PC-3 (cell line): ENCODE data around the gene ILKAP. TPM values are rescaled to one million over a fixed set of nuclear protein-coding genes. Genes with fewer than 3 reads are reported as not detected.

Experiments used
- ATAC-seq: fragments of 200-7000 bp; cut with Tn5 transposase; 2 replicates; pipeline ENCODE4 v1.9.1; 2020; ENCODE audit warnings: mild to moderate bottlenecking, moderate library complexity
- BruUV-seq: library from RNA; stranded (reverse); fragments of 400-500 nt; replicated peaks from 2 replicates; lab custom pipeline; 2021; lab: Mats Ljungman, UMichigan
- CTCF ChIA-PET: fragments of 300-600 bp; sonication (Branson Sonifier 250); formaldehyde crosslinking; loops from one replicate; lab custom pipeline; 2022; ENCODE audit warnings: antibody characterized with exemption; lab: Charles Lee
- POLR2A ChIA-PET: fragments of 300-600 bp; sonication (Branson Sonifier 250); formaldehyde crosslinking; loops from one replicate; lab custom pipeline; 2022; ENCODE audit warnings: antibody characterized with exemption; ENCODE audit not compliant: unreplicated experiment; lab: Charles Lee
- DNase-seq: peaks from one replicate; pipeline ENCODE4 v3.0.0-alpha.2; 2015
- H2AFZ ChIP-seq: fragments of 300-600 bp; sonication (generic); 2 replicates; pipeline ENCODE4 v1.6.0; 2016; ENCODE audit warnings: antibody characterized with exemption, low read length
- H3F3A ChIP-seq: fragments of 300-600 bp; sonication (generic); one replicate; pipeline ENCODE4 v1.6.0; 2017; ENCODE audit warnings: antibody characterized with exemption, low read length, control low read depth, mild to moderate bottlenecking; ENCODE audit not compliant: unreplicated experiment
- H3K27ac ChIP-seq: fragments of 300-600 bp; sonication (generic); 2 replicates; pipeline ENCODE4 v1.5.1; 2016; ENCODE audit warnings: mild to moderate bottlenecking, low read length
- H3K27me3 ChIP-seq: fragments of 300-600 bp; sonication (generic); 2 replicates; pipeline ENCODE4 v1.6.1; 2016; ENCODE audit warnings: low read length, mixed read lengths
- H3K36me3 ChIP-seq: fragments of 300-600 bp; sonication (generic); 2 replicates; pipeline ENCODE4 v1.6.1; 2016; ENCODE audit warnings: low read depth, mixed run types, low read length, mixed read lengths
- H3K4me1 ChIP-seq: fragments of 300-600 bp; sonication (generic); 2 replicates; pipeline ENCODE4 v1.5.1; 2016; ENCODE audit warnings: low read length; ENCODE audit not compliant: insufficient read depth
- H3K4me2 ChIP-seq: fragments of 300-600 bp; sonication (generic); 2 replicates; pipeline ENCODE4 v1.6.0; 2016; ENCODE audit warnings: low read length
- H3K4me3 ChIP-seq: fragments of 300-600 bp; sonication (generic); 2 replicates; pipeline ENCODE4 v1.5.1; 2016; ENCODE audit warnings: mild to moderate bottlenecking, low read length, mixed read lengths
- H3K79me2 ChIP-seq: fragments of 300-600 bp; sonication (generic); 2 replicates; pipeline ENCODE4 v1.6.1; 2017; ENCODE audit warnings: low read length, mixed read lengths
- H3K9ac ChIP-seq: fragments of 300-600 bp; sonication (generic); 2 replicates; pipeline ENCODE4 v1.6.0; 2016; ENCODE audit warnings: mild to moderate bottlenecking, low read length
- H3K9me2 ChIP-seq: fragments of 300-600 bp; sonication (generic); replicated peaks from 2 replicates; pipeline ENCODE4 v1.6.1; 2016; ENCODE audit warnings: mixed run types, low read length, mixed read lengths
- H3K9me3 ChIP-seq: fragments of 300-600 bp; sonication (generic); 2 replicates; pipeline ENCODE4 v1.6.1; 2016; ENCODE audit warnings: low read length, mixed read lengths
- H4K20me1 ChIP-seq: fragments of 300-600 bp; sonication (generic); 2 replicates; pipeline ENCODE4 v1.6.1; 2016; ENCODE audit warnings: low read length, mixed read lengths
- EZH2 ChIP-seq: fragments of 300-600 bp; sonication (generic); IDR thresholded peaks from one replicate; pipeline ENCODE4 v1.6.1; 2017; ENCODE audit warnings: antibody characterized with exemption, mild to moderate bottlenecking, low read length; ENCODE audit not compliant: unreplicated experiment
- EZH2phosphoT487 ChIP-seq: fragments of 300-600 bp; sonication (generic); IDR thresholded peaks from 2 replicates; pipeline ENCODE4 v1.6.1; 2018; ENCODE audit warnings: mild to moderate bottlenecking, antibody characterized with exemption, low read length, borderline replicate concordance
- intact Hi-C: fragments of 100-400 bp; cut with micrococcal nuclease; formaldehyde crosslinking; loops from 2 replicates; pipeline ENCODE4 v1.9.0; 2023
- total RNA-seq: library from RNA; depleted of rRNA; stranded (reverse); fragments of >200 nt; gene quantifications from 2 replicates; pipeline ENCODE4 v1.2.3, GENCODE V29; 2014
- TF ChIP-seq, protein P1 (sequence below): fragments of 300-600 bp; sonication (generic); conservative IDR thresholded peaks from 2 replicates; pipeline ENCODE4 v1.5.1; 2017; ENCODE audit warnings: antibody characterized with exemption, low read depth, mild to moderate bottlenecking, low read length

ILKAP gene
- total RNA-seq, 1 experiment from 2014 or later, result 30.7 TPM

DNA sequence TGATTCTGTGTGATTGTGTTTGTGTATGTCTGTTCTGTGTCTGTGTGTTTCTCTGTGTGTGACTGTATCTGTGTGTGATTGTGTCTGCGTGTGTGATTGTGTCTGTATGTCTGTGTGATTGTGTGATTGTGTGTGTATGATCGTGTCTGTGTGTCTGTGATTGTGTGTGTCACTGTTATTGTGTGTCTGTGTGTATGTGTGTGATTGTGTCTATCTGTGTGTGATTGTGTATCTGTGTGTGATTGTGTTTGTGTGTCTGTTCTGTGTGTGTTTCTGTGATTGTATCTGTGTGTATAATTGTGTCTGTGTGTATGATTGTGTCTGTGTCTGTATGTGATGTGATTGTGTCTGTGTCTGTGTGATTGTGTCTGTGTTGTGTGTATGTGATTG, 76.7 kb downstream of the ILKAP start:
- POLR2A ChIA-PET, result no interaction called here
- no peaks in the 10 kb centered on the region for H3K9me2 ChIP-seq
- TF ChIP-seq, protein P1, sequence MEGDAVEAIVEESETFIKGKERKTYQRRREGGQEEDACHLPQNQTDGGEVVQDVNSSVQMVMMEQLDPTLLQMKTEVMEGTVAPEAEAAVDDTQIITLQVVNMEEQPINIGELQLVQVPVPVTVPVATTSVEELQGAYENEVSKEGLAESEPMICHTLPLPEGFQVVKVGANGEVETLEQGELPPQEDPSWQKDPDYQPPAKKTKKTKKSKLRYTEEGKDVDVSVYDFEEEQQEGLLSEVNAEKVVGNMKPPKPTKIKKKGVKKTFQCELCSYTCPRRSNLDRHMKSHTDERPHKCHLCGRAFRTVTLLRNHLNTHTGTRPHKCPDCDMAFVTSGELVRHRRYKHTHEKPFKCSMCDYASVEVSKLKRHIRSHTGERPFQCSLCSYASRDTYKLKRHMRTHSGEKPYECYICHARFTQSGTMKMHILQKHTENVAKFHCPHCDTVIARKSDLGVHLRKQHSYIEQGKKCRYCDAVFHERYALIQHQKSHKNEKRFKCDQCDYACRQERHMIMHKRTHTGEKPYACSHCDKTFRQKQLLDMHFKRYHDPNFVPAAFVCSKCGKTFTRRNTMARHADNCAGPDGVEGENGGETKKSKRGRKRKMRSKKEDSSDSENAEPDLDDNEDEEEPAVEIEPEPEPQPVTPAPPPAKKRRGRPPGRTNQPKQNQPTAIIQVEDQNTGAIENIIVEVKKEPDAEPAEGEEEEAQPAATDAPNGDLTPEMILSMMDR, result no peak
- no peak for TF ChIP-seq EZH2phosphoT487
- no peak for TF ChIP-seq EZH2
- H3F3A ChIP-seq, result no peaks in the 10 kb centered on the region
- no peaks in the 10 kb centered on the region for H4K20me1 ChIP-seq
- intact Hi-C loops, result no loop called here
- H3K27ac ChIP-seq, result no peak overlapping the region
- no peaks in the 10 kb centered on the region for H3K36me3 ChIP-seq
- H3K4me2 ChIP-seq, result no peak overlapping the region
- H3K4me3 ChIP-seq, result no peak overlapping the region
- H3K9ac ChIP-seq, result no peak overlapping the region
- DNase-seq, result no peak
- H2AFZ ChIP-seq, result no peak overlapping the region
- no peak for ATAC-seq
- H3K79me2 ChIP-seq, result no peaks in the 10 kb centered on the region
- no peaks in the 10 kb centered on the region for H3K9me3 ChIP-seq
- no peaks in the 10 kb centered on the region for H3K4me1 ChIP-seq
- H3K27me3 ChIP-seq, result no peaks in the 10 kb centered on the region
- no TSS peak for BruUV-seq
- CTCF ChIA-PET, result no interaction called here

DNA sequence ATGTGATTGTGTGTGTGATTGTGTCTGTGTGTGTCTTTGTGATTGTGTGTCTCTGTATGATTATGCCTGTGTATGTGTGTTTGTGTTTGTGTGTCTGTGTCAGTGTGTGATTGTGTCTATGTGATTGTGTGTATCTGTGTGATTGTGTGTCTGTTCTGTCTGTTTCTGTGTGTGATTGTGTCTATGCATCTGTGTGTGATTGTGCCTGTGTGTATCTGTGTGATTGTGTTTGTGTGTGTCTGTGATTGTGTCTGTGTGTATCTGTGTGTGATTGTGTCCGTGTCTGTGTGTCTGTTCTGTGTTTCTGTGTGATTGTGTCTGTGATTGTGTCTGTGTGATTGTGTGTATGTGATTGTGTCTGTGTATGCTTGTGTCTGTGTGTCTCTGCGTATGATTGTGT, 77.2 kb downstream of the ILKAP start:
- BruUV-seq, result no TSS peak
- H2AFZ ChIP-seq, result no peak overlapping the region
- no peaks in the 10 kb centered on the region for H3K4me1 ChIP-seq
- H3K9me2 ChIP-seq, result no peaks in the 10 kb centered on the region
- intact Hi-C loops, result no loop called here
- no peaks in the 10 kb centered on the region for H3F3A ChIP-seq
- TF ChIP-seq EZH2phosphoT487 (no peak), EZH2 (no peak)
- TF ChIP-seq, protein P1, result no peak
- no peak for ATAC-seq
- no peaks in the 10 kb centered on the region for H3K36me3 ChIP-seq
- H3K27ac ChIP-seq, result no peak overlapping the region
- ChIA-PET CTCF (no interaction called here), POLR2A (no interaction called here)
- H3K79me2 ChIP-seq, result no peaks in the 10 kb centered on the region
- H3K27me3 ChIP-seq, result no peaks in the 10 kb centered on the region
- no peaks in the 10 kb centered on the region for H3K9me3 ChIP-seq
- H3K9ac ChIP-seq, result no peak overlapping the region
- no peak overlapping the region for H3K4me2 ChIP-seq
- DNase-seq, result no peak
- no peaks in the 10 kb centered on the region for H4K20me1 ChIP-seq
- no peak overlapping the region for H3K4me3 ChIP-seq

DNA sequence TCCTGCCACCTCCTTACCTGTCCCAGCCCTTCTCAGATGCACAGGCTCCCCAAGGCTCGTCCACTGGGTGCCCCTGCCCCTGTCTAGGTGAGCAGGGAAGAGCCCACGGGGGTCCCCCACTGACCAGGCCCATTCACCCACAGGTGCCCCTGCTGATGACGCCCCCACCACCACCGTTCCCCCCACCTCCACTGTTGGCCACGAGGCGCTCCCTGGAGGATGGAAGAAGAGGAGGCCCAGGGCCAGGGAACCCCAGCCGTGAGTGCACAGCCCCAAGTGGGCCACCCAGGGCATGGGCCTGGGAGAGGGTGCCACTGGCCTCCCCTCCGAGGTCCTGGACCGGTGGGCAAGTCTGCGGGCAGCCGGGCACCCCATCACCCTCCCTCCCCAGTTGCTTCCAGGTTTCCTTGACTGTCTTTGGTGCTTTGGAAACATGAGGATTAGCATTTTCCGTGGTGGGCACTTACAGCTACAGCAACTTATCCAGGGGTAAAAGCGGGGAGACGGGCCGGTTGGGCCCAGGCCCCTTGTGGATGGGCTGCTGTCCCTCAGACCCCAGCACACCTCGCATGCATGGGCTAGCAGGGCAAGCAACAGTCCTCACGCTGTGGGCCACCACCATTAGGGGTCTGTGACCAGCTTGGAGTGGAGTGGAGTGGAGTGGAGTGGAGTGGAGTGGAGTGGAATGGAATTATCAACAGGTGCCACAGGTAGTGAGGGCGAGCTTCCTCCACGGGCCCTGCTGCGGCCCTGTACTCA, 78.2 kb downstream of the ILKAP start:
- H3K4me2 ChIP-seq, result no peak overlapping the region
- H3K27ac ChIP-seq, result no peak overlapping the region
- H2AFZ ChIP-seq, result no peak overlapping the region
- ChIA-PET POLR2A (no interaction called here), CTCF (no interaction called here)
- no peaks in the 10 kb centered on the region for H3K9me3 ChIP-seq
- intact Hi-C loops, result no loop called here
- no peaks in the 10 kb centered on the region for H3K27me3 ChIP-seq
- no peaks in the 10 kb centered on the region for H3F3A ChIP-seq
- H3K4me1 ChIP-seq, result no peaks in the 10 kb centered on the region
- TF ChIP-seq, protein P1, result no peak
- TF ChIP-seq EZH2phosphoT487 (no peak), EZH2 (no peak)
- no TSS peak for BruUV-seq
- no peaks in the 10 kb centered on the region for H4K20me1 ChIP-seq
- H3K9me2 ChIP-seq, result no peaks in the 10 kb centered on the region
- no peaks in the 10 kb centered on the region for H3K79me2 ChIP-seq
- H3K9ac ChIP-seq, result no peak overlapping the region
- H3K4me3 ChIP-seq, result no peak overlapping the region
- no peaks in the 10 kb centered on the region for H3K36me3 ChIP-seq
- DNase-seq, result no peak
- ATAC-seq, result no peak
